NCI-H2196 treated with DMSO at 0.1 percent for 48 hours (cell line): ENCODE measurements around the gene PARD3B.

Experiments
- DNase-seq: peaks from one replicate; lab custom pipeline; 2025; ENCODE audit not compliant: unreplicated experiment; lab: John Stamatoyannopoulos, UW

Gene PARD3B

GRCh38 chr2:205293559-205293958 is 748.3 kb downstream of the PARD3B start:
- DNase-seq = no peak

DNA sequence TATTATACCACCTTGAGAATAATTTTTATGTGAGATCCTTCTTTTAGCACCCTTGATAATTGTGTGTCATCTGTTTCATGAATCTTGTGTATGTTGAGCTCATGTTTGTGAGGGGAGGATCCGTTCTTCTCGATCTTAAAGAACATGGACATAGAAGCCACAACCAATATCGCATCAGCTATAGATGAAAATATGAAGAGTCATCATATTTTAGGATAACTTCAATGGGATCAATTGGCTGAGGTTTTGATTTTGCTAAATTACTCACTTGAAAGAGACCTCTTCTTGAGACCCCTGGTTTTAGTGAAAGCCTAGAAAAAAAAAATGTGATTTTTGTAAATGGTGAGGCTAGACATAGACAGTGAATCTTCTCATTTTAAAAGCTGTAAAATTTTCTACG is 751.7 kb downstream of the PARD3B start:
- no peak for DNase-seq

- no peak for DNase-seq
Observed at GRCh38 chr2:205297368-205297767, 752.1 kb downstream of the PARD3B start.

- DNase-seq = no peak
Observed at GRCh38 chr2:205297846-205298245, 752.6 kb downstream of the PARD3B start.

- DNase-seq = no peak
Observed at GRCh38 chr2:205311201-205311600, 765.9 kb downstream of the PARD3B start.

DNA sequence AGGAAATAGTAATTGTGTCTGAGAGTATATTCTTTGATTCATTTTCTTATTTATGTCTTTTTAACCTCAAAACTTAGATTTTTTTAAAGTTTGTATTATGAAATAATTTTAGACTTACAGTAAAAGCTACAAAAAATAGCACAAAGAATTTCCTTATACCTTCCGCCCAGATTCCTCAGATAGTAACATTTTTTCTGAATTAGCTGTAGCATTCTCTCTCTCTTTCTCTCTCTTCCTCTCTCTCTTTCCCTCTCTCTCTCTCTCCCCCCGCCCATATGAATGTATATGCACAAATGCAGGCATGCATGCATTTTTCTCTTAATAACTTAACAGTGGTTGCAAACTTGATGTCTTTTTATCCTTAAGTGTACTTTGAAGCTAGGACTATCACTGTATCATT is 776.0 kb downstream of the PARD3B start:
- no peak for DNase-seq

DNA sequence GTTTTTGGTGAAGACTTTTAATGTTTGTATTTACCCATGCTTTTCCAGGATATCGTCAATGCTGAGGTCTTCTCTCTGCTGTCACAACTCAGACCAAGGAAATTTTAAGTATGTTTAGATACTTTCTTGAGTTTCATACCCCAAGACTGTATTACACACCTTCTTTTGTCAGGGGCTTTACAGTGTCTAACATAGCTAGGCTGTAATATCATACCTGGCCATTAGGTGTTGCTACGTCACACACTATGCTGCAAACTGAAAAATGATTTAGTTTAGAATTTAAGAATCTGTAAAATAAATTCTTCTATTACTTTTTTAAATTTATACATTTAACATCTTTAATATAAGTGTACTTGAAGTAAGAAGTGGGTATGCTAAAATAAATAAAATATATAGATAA is 778.7 kb downstream of the PARD3B start:
- no peak for DNase-seq

- DNase-seq = no peak
Observed at GRCh38 chr2:205324355-205324754, 779.1 kb downstream of the PARD3B start.

GRCh38 chr2:205333351-205333750 is 788.1 kb downstream of the PARD3B start:
- no peak for DNase-seq

DNA sequence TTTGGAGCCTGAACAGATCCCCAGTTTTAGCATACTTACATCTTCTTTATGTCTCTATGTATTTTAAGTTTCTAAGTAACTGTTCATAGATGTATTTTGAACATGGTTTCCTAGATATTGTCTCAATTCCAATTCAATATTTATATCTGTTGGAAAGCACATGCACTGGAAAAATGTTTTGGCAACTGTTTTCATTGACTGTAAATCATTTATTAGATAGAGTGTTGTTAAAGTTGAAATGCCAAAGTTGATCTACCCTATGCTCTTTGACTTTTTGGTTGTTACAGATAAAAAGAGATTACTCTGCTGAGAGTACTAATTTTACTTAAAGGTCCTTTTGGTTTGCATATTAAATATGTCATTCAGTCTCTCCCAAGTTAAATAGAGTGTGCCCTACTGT is 792.0 kb downstream of the PARD3B start:
- no peak for DNase-seq

GRCh38 chr2:205338156-205338555 is 792.9 kb downstream of the PARD3B start:
- DNase-seq = no peak

GRCh38 chr2:205343103-205343502 is 797.8 kb downstream of the PARD3B start:
- no peak for DNase-seq

GRCh38 chr2:205346649-205347048 is 801.4 kb downstream of the PARD3B start:
- DNase-seq = no peak

DNA sequence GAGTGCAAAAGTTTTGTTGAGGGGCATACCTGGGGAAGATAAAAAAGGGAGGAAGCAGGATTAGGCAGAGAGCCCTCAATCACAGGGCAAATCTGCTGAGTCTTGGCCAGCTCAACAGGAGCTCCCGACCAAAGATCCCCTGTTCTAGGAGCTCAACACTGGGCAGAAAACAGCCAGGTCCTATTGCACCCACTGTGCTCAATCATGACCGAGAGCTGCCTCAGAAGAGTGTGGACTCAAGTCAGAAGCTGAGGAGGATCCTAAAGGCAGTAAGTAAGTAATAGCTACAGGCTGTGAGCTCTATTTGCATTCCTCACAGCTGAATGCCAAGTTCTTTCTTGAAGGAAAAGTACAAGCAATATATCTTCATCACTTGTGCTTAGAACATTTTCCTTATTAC is 802.6 kb downstream of the PARD3B start:
- no peak for DNase-seq

- no peak for DNase-seq
Observed at GRCh38 chr2:205352094-205352493, 806.8 kb downstream of the PARD3B start.

- no peak for DNase-seq
Observed at GRCh38 chr2:205352593-205352992, 807.3 kb downstream of the PARD3B start.

GRCh38 chr2:205357732-205358131 is 812.5 kb downstream of the PARD3B start:
- no peak for DNase-seq

GRCh38 chr2:205358351-205358815 is 813.1 kb downstream of the PARD3B start:
- DNase-seq = no peak

DNA sequence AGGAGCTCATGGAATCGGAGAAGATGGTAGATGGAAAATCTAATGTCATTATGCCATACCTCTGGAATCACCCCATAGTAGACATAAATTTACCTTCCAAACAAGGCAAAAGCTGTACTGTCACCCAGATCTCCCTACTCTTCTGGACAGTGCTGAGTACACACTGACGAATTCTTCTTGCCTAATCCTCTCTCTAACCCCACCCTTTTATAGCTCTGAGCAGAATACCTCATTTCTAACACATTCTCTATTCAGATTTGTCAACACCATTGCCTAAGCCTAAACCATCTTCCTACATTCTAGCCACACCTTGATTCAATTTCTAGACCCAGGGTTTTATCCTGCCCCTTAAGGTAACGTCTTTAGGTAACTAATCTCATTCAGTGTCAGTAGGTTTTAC is 816.0 kb downstream of the PARD3B start:
- no peak for DNase-seq

GRCh38 chr2:205361970-205362369 is 816.7 kb downstream of the PARD3B start:
- no peak for DNase-seq

DNA sequence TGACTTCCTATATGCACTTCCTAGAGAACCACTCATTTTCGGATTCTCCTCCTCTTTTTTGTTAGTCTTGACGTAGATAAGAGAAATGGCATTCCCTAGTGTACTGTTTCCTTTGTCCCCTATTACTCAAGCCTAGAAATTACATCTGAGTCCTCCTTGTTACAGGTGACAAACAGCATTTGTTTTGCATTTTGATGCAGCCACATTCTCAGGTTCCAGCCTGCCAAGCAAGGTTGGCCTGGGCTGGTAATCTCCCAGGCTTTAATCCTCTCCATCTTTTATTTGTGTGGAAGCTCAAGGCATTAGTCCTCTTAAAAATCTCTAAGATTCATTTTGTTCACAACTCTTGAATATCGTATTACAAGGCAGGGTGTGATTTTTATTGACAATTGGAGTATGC is 819.0 kb downstream of the PARD3B start:
- DNase-seq = no peak

DNA sequence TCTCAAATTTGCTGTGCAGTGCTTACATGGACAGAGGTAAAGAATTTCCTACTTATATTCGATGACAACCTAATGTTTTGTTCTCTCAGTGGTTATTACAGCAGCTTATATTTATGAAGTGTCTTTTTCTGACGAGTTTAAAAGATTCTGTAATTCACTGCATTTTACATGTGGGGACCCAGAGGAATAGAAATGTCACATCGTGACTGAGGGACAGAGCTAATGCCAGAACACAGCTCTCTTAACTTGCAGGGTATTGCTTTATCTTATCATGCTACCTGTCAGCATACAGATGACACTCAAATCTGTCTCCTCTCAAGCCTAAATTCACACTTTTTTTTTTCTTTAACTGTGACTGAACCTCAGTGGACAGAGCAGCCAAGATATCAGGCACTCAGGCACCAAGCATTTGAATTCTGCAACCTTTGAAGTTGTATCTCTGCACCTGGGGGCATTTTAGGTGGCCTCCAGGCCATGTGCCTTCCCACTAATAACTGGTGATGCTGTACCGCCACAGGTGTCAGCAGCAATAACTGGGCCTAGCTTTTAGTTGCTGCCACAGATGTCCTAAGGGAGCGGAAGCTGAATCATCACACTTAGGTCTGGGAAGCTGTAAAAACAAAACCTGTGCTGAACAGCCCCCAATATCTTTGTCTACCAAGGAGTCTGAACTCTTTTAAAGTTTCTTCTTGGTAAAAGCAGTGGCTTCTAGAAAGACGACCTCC is 821.2 kb downstream of the PARD3B start:
- no peak for DNase-seq

DNA sequence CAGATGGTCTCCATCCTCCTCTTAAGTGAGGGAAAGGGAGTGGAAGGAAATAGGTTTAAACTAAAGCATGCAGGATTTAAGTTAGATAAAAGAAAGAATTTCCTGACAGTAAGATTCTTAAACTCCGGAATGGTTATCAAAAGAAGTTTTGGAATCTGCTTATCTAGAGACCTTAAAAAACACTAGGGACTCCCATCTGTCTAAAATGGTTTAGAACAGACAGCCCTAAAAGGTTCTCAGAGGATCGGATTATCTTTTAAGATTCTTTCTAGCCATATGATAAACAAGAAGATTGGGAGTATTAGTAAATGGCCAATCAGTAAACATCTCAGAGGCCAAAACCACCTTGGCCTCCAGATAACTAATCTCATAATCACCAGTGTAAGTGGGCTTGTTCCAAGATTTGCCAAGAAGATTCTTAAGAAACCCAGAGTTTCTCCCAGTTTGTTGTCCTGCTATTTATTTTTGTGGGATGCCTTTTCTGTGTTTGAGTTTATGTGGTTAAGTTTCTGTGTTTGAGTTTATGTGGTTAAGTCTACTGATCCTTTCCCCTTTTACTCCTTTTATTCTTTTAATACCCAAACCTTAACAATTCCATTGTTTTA is 822.2 kb downstream of the PARD3B start:
- no peak for DNase-seq
